Heart right ventricle (tissue), 16 donors: ENCODE measurements around the gene AIP. TPM values are rescaled to one million over a fixed set of nuclear protein-coding genes. Genes with fewer than 3 reads are reported as not detected.

ENCODE experiments used
- ATAC-seq, 8 donors: fragments of 200-7000 bp; cut with Tn5 transposase; one replicate each; pipeline ENCODE4 v1.9.1; 2020; ENCODE audit warnings: mild to moderate bottlenecking in 8 of 8, moderate library complexity in 8 of 8, moderate number of reproducible peaks in 1 of 8
- DNase-seq, 2 donors: peaks; one replicate each; pipeline ENCODE4 v3.0.0-alpha.2; 2020
- H3K27ac ChIP-seq, 10 donors: fragments of 200-600 bp; sonication (generic) in 2 of 10; one replicate each; pipeline versions ENCODE4 v1.5.0 to v1.8.0; 2020 to 2022; ENCODE audit warnings: mild to moderate bottlenecking in 3 of 10
- H3K27me3 ChIP-seq, 7 donors: fragments of 200-600 bp; one replicate each; pipeline ENCODE4 v1.8.0; 2021 to 2022; ENCODE audit warnings: mild to moderate bottlenecking in 2 of 7
- H3K36me3 ChIP-seq, 9 donors: fragments of 200-600 bp; sonication (generic) in 1 of 9; one replicate each; pipeline versions ENCODE4 v1.5.0 to v1.8.0; 2020 to 2022; ENCODE audit warnings: mild to moderate bottlenecking in 2 of 9
- H3K4me1 ChIP-seq, 9 donors: fragments of 200-600 bp; sonication (generic) in 1 of 9; one replicate each; pipeline versions ENCODE4 v1.5.0 to v1.8.0; 2020 to 2022; ENCODE audit warnings: mild to moderate bottlenecking in 4 of 9
- H3K4me3 ChIP-seq, 10 donors: fragments of 200-600 bp; sonication (generic) in 2 of 10; one replicate each; pipeline versions ENCODE4 v1.5.0 to v1.8.0; 2020 to 2022; ENCODE audit warnings: mild to moderate bottlenecking in 7 of 10, moderate library complexity in 2 of 10
- H3K9me3 ChIP-seq, 11 donors: fragments of 200-600 bp in 10 of 11; sonication (generic) in 2 of 11; one replicate each; pipeline versions ENCODE4 v1.5.0 to v1.8.0; 2013 to 2022; ENCODE audit warnings: mild to moderate bottlenecking in 2 of 11, control low read depth in 1 of 11, moderate library complexity in 1 of 11
- CTCF ChIP-seq, 9 donors: fragments of 200-600 bp; sonication (generic) in 2 of 9; IDR thresholded peaks; one replicate each; pipeline versions ENCODE4 v1.5.0 to v1.8.0; 2021 to 2022; ENCODE audit warnings: antibody characterized with exemption in 9 of 9, mild to moderate bottlenecking in 5 of 9, moderate library complexity in 1 of 9
- WGBS, 2 donors: extraction: QIAGEN DNeasy Blood & Tissue Kit; methylation state at CpG; one replicate each; pipeline ENCODE4 v1.1.7; 2013; ENCODE audit warnings: inconsistent platforms in 1 of 2; 5-methylcytosine and 5-hydroxymethylcytosine counted together
- intact Hi-C, 10 donors: fragments of 100-400 bp; cut with DNase I; formaldehyde crosslinking; loops; one replicate each; pipeline versions ENCODE4 v1.11.1 to v1.14.2; 2022
- polyA plus RNA-seq, 2 donors: library from polyadenylated mRNA; stranded (reverse); fragments of 200-250 nt; gene quantifications; one replicate each; pipeline ENCODE4 v1.2.3, GENCODE V29; 2013
- total RNA-seq, 10 donors: library from RNA; stranded (reverse); fragmentation: NEBNext Ultra II Directional in 3 of 10; extraction: Animal tissue kit (Norgen Biotek cat#: 25700) in 3 of 10; gene quantifications; one replicate each; pipeline versions ENCODE4 v1.2.1 to v1.2.4, GENCODE V29; 2021 to 2023
- donor health status: Arrhythmogenic right ventricular cardiomyopathy.
- donor health status: ischemic (EF 13 %, LVEDD 7.1; RV severe dilation, severe dysfunction).
- donor health status: healthy with polysubstance abuse.
- donor health status: DM: no; HTN: yes; CAD: no.
- donor health status: DM: no; HTN: no; CAD: no.
- donor health status: ischemic (EF 25% LVEDD 6.9; RV normal size, moderate dysfunction).
- donor health status: ischemic (EF 25% LVEDD 5.7; RV mildly dilated, moderate dysfunction).
- donor health status: healthy.
- donor health status: DM: yes; HTN: yes; CAD: no.
- donor health status: Ischemic cardiomyopathy.
- donor health status: ischemic (EF 35%, LVEDD 5.7; RV mildly dilated, moderate dysfunction).
- donor health status: nonischemic (EF 11% LVEDD 7.7; RV severe dilation, severe dysfunction).
- donor health status: DM: yes; HTN: yes; CAD: no.
- donor health status: PGD.
- donor health status: ischemic (EF 29% LVEDD 5.4; RV normal size, mild dysfunction).
- donor health status: nonischemic (EF 23%, LVEDD 6.1; RV moderate dilation, normal function).

AIP gene
- total and polyA plus RNA-seq, 12 donors = 37.5 to 104 (median 52.3) TPM

DNA sequence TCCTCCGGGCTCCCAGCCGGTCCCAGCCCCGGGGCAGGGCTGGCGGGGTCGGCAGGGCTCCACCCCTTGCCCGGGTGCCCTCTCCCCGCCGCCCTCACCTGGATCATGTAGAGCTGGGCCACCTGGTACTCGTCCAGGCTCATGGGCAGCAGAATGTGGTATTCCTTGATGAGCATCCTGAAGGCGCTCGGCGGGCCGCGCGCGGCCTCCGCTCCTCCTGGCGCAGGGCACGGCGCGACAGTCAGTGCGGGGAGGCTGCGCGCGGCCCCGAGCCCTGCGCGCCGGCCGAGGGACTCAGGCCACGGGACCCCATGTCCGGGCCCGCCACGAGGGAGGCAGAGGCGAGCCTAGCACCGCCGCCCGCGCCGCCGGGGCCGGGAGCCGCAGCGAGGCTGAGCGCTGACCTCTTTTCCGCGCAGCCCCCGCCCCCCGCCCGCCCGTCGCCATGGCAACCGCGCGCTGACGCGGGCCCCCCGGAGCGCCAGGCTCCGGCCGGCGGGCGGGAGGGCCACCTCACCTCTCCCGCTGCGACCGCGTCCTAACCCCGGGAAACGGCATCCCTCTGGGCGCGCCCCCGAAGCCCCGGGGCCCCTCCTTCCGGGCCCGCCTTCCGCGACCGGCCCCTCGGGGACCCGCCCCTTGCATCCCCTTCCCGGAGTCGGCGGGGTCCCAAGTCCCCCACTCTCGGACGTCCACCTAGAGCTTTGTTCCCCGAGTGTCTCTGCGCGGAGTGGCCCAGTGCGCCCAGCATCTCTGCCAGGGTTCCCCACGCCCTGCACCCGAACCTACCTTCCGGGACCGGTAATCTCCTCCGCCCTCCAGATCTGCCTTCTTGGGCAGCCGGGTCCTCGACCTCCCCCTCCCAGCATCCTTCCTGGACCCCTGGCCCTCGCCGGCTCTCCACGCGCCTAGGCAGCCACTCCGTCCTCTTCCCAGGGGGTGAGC lies 21.5 kb downstream of the AIP start:
- 3 to 4% methylated on average over 89 to 101 of the region's 101 CpGs for WGBS, 2 donors
- TF ChIP-seq CTCF (IDR thresholded peaks at IDR 0.05) = no peak
- Histone ChIP-seq H3K9me3 (no peaks in the 10 kb centered on the region), H3K4me1 (peaks cover 17 to 52% (median 42%) of the 10 kb centered on the region in 9 donors), H3K27ac (peak overlapping the region; percentile 82 to 100 (median 98)), H3K27me3 (no peaks in the 10 kb centered on the region), H3K4me3 (peak overlapping the region; percentile 60 to 96 (median 78)), H3K36me3 (peaks cover 0 to 44% (median 8%) of the 10 kb centered on the region in 9 donors)
- no peak for ATAC-seq
- intact Hi-C loops = loop anchor here in 3 of 10 donors (2.0 to 10.0 kb wide), 3 partner anchors 35 to 109 kb away; partner anchors contain the start of genes GSTP1 (in 1 of the 3), RAD9A (in 1 of the 3) and TMEM134 (in 1 of the 3)
- peak; percentile 28 to 44 for DNase-seq

DNA sequence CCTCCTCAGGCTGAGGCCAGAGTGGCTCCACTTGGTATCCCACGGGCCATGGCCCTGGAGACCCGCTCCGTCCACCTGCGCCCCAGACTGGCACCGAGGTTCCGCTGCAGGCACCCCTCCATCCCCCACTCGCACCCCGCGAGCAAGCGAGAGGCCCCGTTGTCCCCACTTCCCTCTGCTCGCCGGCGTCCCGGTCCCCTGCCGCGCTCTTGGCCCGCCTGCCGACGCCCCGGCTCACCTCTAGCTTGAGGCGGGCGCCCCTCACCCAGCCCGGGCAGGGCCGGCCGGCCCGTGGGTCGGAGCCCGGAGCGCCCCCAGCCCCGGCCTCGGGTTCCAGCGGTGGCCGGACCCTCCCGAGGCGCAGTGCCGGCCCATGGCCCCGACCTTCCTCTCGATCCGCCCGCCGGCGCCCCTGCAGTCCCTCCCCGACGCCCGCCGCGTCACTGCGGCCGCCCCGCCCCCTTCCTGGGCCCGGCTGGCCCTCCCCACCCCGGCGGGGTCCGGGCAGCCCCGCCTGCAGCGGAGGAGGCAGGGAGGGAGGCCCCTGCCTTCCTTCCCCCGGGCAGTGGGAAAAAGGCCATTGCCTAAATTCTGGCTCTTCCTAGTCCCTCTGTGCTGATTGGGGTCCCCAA lies 22.2 kb downstream of the AIP start, which contains the start of gene PITPNM1:
Gene PITPNM1, minus strand, starts transcription at position 414 of the 632 bp plus-strand sequence. CDS start 1,183 bp downstream, outside the sequence.
- Histone ChIP-seq H3K4me1 (peaks cover 17 to 53% (median 42%) of the 10 kb centered on the region in 9 donors), H3K27me3 (no peaks in the 10 kb centered on the region), H3K9me3 (no peaks in the 10 kb centered on the region), H3K4me3 (peak within 1 kb of the TSS; percentile 60 to 96 (median 78)), H3K36me3 (peaks cover 0 to 37% (median 8%) of the 10 kb centered on the region in 9 donors), H3K27ac (peak within 1 kb of the TSS; percentile 82 to 100 (median 98))
- no peak for TF ChIP-seq CTCF (IDR thresholded peaks at IDR 0.05)
- DNase-seq (peak; percentile 78 to 87), ATAC-seq (peak; percentile 49 to 70 (median 58))
- intact Hi-C loops = loop anchor here in 6 of 10 donors (1.0 to 10.0 kb wide), 10 partner anchors 36 to 153 kb away; partner anchors contain the start of genes PPP1CA (in 4 of the 6), TBC1D10C (in 4 of the 6), TMEM134 (in 3 of the 6) and GSTP1 (in 2 of the 6)
- 1 to 2% methylated on average over 46 to 56 of the region's 58 CpGs for WGBS, 2 donors

DNA sequence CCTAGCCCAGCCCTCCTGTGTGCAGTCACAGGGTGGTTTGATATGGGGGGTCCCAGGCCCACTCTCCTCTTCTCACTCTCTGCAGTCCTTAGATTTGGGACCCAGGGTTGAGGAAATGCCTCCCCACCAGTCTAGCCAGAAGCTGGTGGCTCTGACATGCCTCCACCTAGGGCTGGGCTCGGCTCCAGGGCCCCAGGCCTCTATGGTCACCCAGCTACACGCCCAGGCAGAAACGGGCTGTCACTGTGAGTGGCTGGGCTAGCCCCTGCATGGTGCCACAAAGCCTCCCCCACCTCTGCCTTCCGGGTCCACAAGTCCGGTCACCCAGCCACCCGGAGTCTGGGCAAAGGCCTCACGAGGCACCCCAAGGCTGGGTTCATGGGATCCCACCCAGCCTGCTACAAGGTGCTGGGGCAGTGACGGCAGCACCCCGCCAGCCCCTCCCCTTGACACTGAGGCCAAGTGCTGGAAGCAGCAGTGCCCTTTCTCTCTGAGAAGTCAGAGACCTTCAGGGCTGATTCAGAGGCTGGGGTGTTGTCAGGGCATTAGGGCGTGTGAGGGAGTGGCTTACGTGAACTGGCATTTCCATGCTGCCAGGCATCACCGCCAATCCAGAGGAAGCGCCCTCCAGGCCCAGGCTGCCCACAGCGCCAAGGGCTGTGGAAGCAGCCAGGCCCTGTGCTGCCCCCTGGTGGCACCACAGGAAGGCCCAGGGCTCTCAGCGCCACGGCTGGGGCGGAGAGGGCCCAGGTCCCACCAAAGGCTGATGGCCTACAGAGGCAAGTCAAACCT lies 23.0 kb downstream of the AIP start:
- peaks cover 17 to 50% (median 42%) of the 10 kb centered on the region in 9 donors for H3K4me1 ChIP-seq
- DNase-seq (peak; percentile 87 to 91), ATAC-seq (peak; percentile 44 to 80 (median 68))
- no peaks in the 10 kb centered on the region for H3K9me3 ChIP-seq
- peak overlapping the region; percentile 82 to 100 (median 98) for H3K27ac ChIP-seq
- WGBS, 2 donors = 6 to 15% methylated on average over 17 of the region's 17 CpGs
- H3K4me3 ChIP-seq = peak overlapping the region; percentile 60 to 96 (median 78)
- peak; percentile 98 to 99 (median 99) for TF ChIP-seq CTCF (IDR thresholded peaks at IDR 0.05)
- peaks cover 0 to 31% (median 8%) of the 10 kb centered on the region in 9 donors for H3K36me3 ChIP-seq
- no peaks in the 10 kb centered on the region for H3K27me3 ChIP-seq
- intact Hi-C loops = loop anchor here in 8 of 10 donors (1.0 to 10.0 kb wide), 14 partner anchors 23 to 154 kb away; partner anchors contain the start of genes PPP1CA (in 6 of the 8), TBC1D10C (in 4 of the 8), TMEM134 (in 3 of the 8) and GSTP1 (in 2 of the 8)
